ENCODE measurements around the gene MRPS23.

The MRPS23 gene

GRCh38 chr17:57794841-57795240, 55.0 kb downstream of the MRPS23 start:
- DNase-seq (ENCODE audit: low spot score): no peak

GRCh38 chr17:57788725-57789124, 61.1 kb downstream of the MRPS23 start:
- DNase-seq (ENCODE audit: low spot score): no peak

GRCh38 chr17:57785022-57785421, 64.8 kb downstream of the MRPS23 start:
- DNase-seq (ENCODE audit: low spot score): no peak
